SH-SY5Y (cell line): ENCODE data around the gene OR1Q1.

Source experiments
- GATA2 ChIP-seq: IDR thresholded peaks from 2 replicates; pipeline ENCODE4 v1.6.1; 2011; ENCODE audit warnings: mild to moderate bottlenecking, low read depth, low read length
- GATA3 ChIP-seq: IDR thresholded peaks from 2 replicates; pipeline ENCODE4 v1.6.1; 2011; ENCODE audit warnings: low read depth, mild to moderate bottlenecking, low read length, moderate library complexity

DNA sequence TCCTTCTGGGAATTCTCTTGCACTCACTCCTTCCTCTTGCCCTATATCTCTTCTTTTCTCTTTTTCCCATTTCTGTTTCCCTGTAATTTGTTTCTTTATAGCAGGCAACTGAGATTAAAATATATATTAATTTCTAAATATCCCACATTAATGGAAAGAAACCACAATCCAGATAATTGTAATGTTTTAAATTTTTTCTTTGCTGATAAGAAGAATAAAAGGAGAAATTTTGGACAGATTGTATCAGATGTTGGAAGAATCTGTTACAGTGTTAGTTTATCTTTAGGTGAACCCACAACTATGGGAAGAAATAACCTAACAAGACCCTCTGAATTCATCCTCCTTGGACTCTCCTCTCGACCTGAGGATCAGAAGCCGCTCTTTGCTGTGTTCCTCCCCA, 46.9 kb downstream of the OR1Q1 start, which contains the start of gene OR1L1:
- TF ChIP-seq GATA2 (no peak), GATA3 (no peak)
